Neuronal stem cell (in vitro differentiated cells): ENCODE data around the gene HOXA5.

ENCODE experiments used
- DNase-seq: peaks from one replicate; pipeline ENCODE4 v3.0.0-alpha.2; 2013; ENCODE audit warnings: low spot score
- H2AFZ ChIP-seq: one replicate; pipeline ENCODE4 v1.6.1; 2013; ENCODE audit warnings: mild to moderate bottlenecking, low read length, inconsistent platforms
- H2AK5ac ChIP-seq: 2 replicates; pipeline ENCODE4 v1.6.1; 2013; ENCODE audit warnings: low read depth, mild to moderate bottlenecking, inconsistent platforms, low read length, moderate library complexity, mixed read lengths
- H2BK120ac ChIP-seq: 2 replicates; pipeline ENCODE4 v1.6.1; 2013; ENCODE audit warnings: low read depth, mild to moderate bottlenecking, inconsistent platforms, low read length, moderate library complexity, mixed read lengths
- H2BK12ac ChIP-seq: one replicate; pipeline ENCODE4 v1.6.1; 2013; ENCODE audit warnings: low read length, inconsistent platforms
- H2BK15ac ChIP-seq: 2 replicates; pipeline ENCODE4 v1.6.1; 2013; ENCODE audit warnings: mild to moderate bottlenecking, low read length, inconsistent platforms, mixed read lengths
- H2BK5ac ChIP-seq: one replicate; pipeline ENCODE4 v1.6.1; 2013; ENCODE audit warnings: inconsistent platforms, mild to moderate bottlenecking, low read length, moderate library complexity
- H3K14ac ChIP-seq: one replicate; pipeline ENCODE4 v1.6.1; 2013; ENCODE audit warnings: low read length, inconsistent platforms
- H3K18ac ChIP-seq: 2 replicates; pipeline ENCODE4 v1.6.1; 2013; ENCODE audit warnings: low read length, inconsistent platforms
- H3K23ac ChIP-seq: 2 replicates; pipeline ENCODE4 v1.6.1; 2013; ENCODE audit warnings: low read depth, mild to moderate bottlenecking, mixed read lengths, low read length, inconsistent platforms; ENCODE audit not compliant: poor library complexity
- H3K27ac ChIP-seq: replicated peaks from 3 replicates; pipeline ENCODE4 v1.5.1; 2013; ENCODE audit warnings: low read length, inconsistent platforms
- H3K27me3 ChIP-seq, 3 experiments: 2 replicates each; pipeline ENCODE4 v1.6.1; 2013; ENCODE audit warnings: low read length in 3 of 3, mild to moderate bottlenecking in 2 of 3, inconsistent platforms in 1 of 3, low read depth in 1 of 3, mixed read lengths in 1 of 3, moderate library complexity in 1 of 3; ENCODE audit not compliant: control insufficient read depth in 3 of 3, insufficient read depth in 3 of 3
- H3K36me3 ChIP-seq, 2 donors: replicated peaks in 1 of 2; 2 replicates each; pipeline ENCODE4 v1.6.1; 2013; ENCODE audit warnings: low read length in 2 of 2; ENCODE audit not compliant: control insufficient read depth in 2 of 2, insufficient read depth in 2 of 2
- H3K4ac ChIP-seq: 2 replicates; pipeline ENCODE4 v1.6.1; 2013; ENCODE audit warnings: inconsistent platforms, mild to moderate bottlenecking, low read length, moderate library complexity
- H3K4me1 ChIP-seq, 2 donors: 1 replicate in 1 of 2; 2 replicates in 1 of 2; pipeline ENCODE4 v1.6.1; 2013; ENCODE audit warnings: low read length in 2 of 2, low read depth in 1 of 2; ENCODE audit not compliant: control insufficient read depth in 2 of 2, insufficient read depth in 1 of 2
- H3K4me2 ChIP-seq: one replicate; pipeline ENCODE4 v1.6.1; 2013; ENCODE audit warnings: mild to moderate bottlenecking, low read length, inconsistent platforms; ENCODE audit not compliant: insufficient read depth, poor library complexity, severe bottlenecking
- H3K4me3 ChIP-seq, 2 donors: 2 replicates each; pipeline ENCODE4 v1.5.1; 2013; ENCODE audit warnings: low read length in 2 of 2, mild to moderate bottlenecking in 2 of 2, inconsistent platforms in 1 of 2, moderate library complexity in 1 of 2
- H3K79me1 ChIP-seq: one replicate; pipeline ENCODE4 v1.6.1; 2013; ENCODE audit warnings: low read depth, mild to moderate bottlenecking, inconsistent platforms, low read length, moderate library complexity
- H3K9ac ChIP-seq: one replicate; pipeline ENCODE4 v1.6.1; 2013; ENCODE audit warnings: mild to moderate bottlenecking, low read depth, low read length, inconsistent platforms; ENCODE audit not compliant: poor library complexity
- H3K9me3 ChIP-seq, 2 donors: replicated peaks in 1 of 2; 2 replicates each; pipeline versions ENCODE3 to v1.6.1; 2013; ENCODE audit warnings: low read length in 2 of 2, mild to moderate bottlenecking in 2 of 2, inconsistent platforms in 1 of 2, low read depth in 1 of 2, mixed read lengths in 1 of 2, moderate library complexity in 1 of 2; ENCODE audit not compliant: control insufficient read depth in 2 of 2, insufficient read depth in 1 of 2
- H4K8ac ChIP-seq: one replicate; pipeline ENCODE4 v1.6.1; 2013; ENCODE audit warnings: low read depth, mild to moderate bottlenecking, inconsistent platforms, low read length, moderate library complexity
- H4K91ac ChIP-seq: one replicate; pipeline ENCODE4 v1.6.1; 2013; ENCODE audit warnings: low read length, low read depth, mild to moderate bottlenecking, inconsistent platforms; ENCODE audit not compliant: poor library complexity
- WGBS, 2 donors: extraction: QIAGEN DNeasy Blood & Tissue Kit; methylation state at CpG; one replicate each; pipeline ENCODE4 v1.1.7; 2013; ENCODE audit warnings: missing lambda C conversion rate in 2 of 2, mixed read lengths in 1 of 2; ENCODE audit not compliant: insufficient read length in 2 of 2, insufficient replicate concordance in 1 of 2; ENCODE audit errors: extremely low coverage in 2 of 2; 5-methylcytosine and 5-hydroxymethylcytosine counted together

The HOXA5 gene

DNA sequence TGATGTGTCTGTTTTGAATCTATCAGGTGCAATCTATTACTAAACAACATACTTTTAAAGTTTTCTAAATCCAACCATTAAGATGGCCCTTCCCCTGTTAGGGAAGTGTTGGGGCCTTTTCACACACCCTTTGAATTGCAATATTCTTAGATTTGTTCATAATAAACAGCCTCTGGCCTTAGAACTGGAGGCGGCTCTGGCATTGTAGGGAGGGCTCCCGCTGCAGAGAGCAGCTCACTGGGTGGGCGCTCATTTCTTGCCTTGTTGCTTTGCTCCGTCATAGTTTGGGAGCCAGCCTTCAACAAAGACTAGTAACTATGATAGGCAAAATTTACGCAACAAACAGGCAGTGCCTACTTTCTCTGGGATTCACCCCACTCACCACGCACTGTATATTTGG lies 34.9 kb upstream of the HOXA5 start:
- H2BK120ac ChIP-seq = no peak overlapping the region
- H3K4me1 ChIP-seq = no peaks in the 10 kb centered on the region
- H2AK5ac ChIP-seq = no peak overlapping the region
- H4K91ac ChIP-seq = no peak overlapping the region
- no peak overlapping the region for H3K23ac ChIP-seq
- H3K9me3 ChIP-seq = peaks cover 2 to 14% of the 10 kb centered on the region in 2 donors
- no peak overlapping the region for H3K18ac ChIP-seq
- no peak for DNase-seq
- H3K79me1 ChIP-seq = no peaks in the 10 kb centered on the region
- H3K14ac ChIP-seq = no peak overlapping the region
- no CpG with 5 or more reads among the region's 6 CpGs for WGBS, 2 donors
- no peak overlapping the region for H3K4me3 ChIP-seq
- no peak overlapping the region for H4K8ac ChIP-seq
- no peak overlapping the region for H2BK15ac ChIP-seq
- no peak overlapping the region for H3K4ac ChIP-seq
- H3K36me3 ChIP-seq = no peaks in the 10 kb centered on the region
- no peak overlapping the region for H3K9ac ChIP-seq
- H3K27me3 ChIP-seq = peaks cover 61 to 99% (median 96%) of the 10 kb centered on the region in 3 experiments
- no peak overlapping the region for H3K4me2 ChIP-seq
- no peak overlapping the region for H2BK5ac ChIP-seq
- H3K27ac ChIP-seq = no peak overlapping the region
- H2AFZ ChIP-seq = no peak overlapping the region
- no peak overlapping the region for H2BK12ac ChIP-seq

DNA sequence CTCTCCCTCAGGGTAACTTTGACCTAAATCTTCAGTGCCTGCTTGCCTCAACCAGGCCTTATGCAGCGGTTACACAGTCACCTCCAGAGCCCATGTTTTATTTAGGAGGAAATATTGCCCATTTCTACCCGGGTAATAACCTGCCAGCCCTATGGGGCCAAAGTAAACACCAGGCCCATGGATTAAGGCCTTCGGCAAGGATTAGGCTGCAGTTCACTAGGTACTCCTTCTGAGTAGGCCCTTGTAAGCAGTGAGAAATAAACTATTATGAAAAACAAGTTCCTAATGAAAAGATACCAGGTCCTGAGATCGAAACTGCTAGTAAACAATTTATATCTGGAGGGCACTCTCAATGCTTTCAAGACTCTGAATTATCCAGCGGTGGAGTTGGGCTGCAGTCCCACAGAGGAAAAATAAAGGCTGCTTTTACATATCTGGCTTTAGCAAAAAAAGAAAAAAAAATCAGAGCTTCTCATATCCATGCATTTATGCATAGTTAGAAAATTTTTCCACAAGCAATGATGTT lies 34.4 kb upstream of the HOXA5 start:
- Histone ChIP-seq H2BK15ac (no peak overlapping the region), H3K23ac (no peak overlapping the region), H3K4me2 (no peak overlapping the region), H2AFZ (no peak overlapping the region), H3K9ac (no peak overlapping the region), H3K9me3 (peaks cover 2 to 14% of the 10 kb centered on the region in 2 donors), H3K27me3 (peaks cover 62 to 99% (median 96%) of the 10 kb centered on the region in 3 experiments), H2AK5ac (no peak overlapping the region), H2BK5ac (no peak overlapping the region), H3K4ac (no peak overlapping the region), H3K18ac (no peak overlapping the region), H4K8ac (no peak overlapping the region), H3K27ac (no peak overlapping the region), H3K4me3 (no peak overlapping the region), H2BK12ac (no peak overlapping the region), H3K4me1 (no peaks in the 10 kb centered on the region), H4K91ac (no peak overlapping the region), H3K14ac (no peak overlapping the region), H3K36me3 (no peaks in the 10 kb centered on the region), H2BK120ac (no peak overlapping the region), H3K79me1 (no peaks in the 10 kb centered on the region)
- DNase-seq = no peak
- no CpG with 5 or more reads among the region's 5 CpGs for WGBS, 2 donors

DNA sequence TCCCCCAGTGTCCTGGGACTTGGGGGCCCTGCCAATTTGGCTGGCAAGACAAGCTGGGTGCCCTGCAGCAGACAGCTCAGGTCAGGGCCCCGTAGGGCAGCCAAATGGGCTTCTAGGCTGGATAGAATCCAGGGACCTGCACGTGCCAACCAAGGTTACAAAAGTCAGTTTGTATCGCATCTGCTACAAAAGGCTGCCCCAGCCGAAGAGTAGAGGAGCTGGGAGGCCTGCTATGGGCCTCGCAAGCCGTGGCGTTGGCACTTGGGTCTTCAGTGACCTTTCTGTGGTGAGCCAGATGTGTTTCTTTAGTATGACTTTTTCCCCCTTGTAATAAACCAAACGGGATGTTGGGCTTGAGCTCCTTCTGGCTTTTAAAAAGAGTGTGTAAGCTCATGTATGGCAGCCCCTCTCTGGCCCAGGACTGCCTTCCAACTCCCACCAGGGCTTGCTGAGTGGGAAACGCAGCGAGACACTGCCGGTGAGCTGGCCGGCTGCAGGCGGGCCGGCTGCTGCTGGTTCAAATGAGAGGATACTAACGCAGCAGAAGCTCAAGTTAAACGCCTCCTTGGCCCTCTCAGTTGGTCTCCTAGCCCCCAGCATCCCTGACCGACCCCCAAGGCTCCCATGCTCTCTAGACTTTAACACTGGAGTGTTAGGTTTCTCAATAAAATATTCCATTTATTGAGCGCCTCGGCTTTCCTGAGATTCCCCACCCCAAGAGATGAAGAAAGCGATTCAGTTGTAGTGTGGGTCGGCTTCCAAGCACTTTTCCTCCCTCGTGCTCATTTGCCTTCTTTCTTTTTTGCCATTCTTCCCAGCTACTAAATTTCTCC lies 33.7 kb upstream of the HOXA5 start:
- Histone ChIP-seq H2BK15ac (no peak overlapping the region), H4K91ac (no peak overlapping the region), H3K9ac (no peak overlapping the region), H3K79me1 (no peaks in the 10 kb centered on the region), H2AK5ac (no peak overlapping the region), H3K18ac (no peak overlapping the region), H3K4ac (no peak overlapping the region), H2BK12ac (no peak overlapping the region), H2BK120ac (no peak overlapping the region), H3K27ac (no peak overlapping the region), H3K23ac (no peak overlapping the region), H3K4me1 (no peaks in the 10 kb centered on the region), H3K36me3 (no peaks in the 10 kb centered on the region), H4K8ac (no peak overlapping the region), H3K14ac (no peak overlapping the region), H3K27me3 (peaks cover 62 to 99% (median 96%) of the 10 kb centered on the region in 3 experiments), H3K4me2 (no peak overlapping the region), H2BK5ac (no peak overlapping the region), H3K4me3 (no peak overlapping the region), H2AFZ (no peak overlapping the region), H3K9me3 (peaks cover 2 to 16% of the 10 kb centered on the region in 2 donors)
- no CpG with 5 or more reads among the region's 22 CpGs for WGBS, 2 donors
- no peak for DNase-seq

DNA sequence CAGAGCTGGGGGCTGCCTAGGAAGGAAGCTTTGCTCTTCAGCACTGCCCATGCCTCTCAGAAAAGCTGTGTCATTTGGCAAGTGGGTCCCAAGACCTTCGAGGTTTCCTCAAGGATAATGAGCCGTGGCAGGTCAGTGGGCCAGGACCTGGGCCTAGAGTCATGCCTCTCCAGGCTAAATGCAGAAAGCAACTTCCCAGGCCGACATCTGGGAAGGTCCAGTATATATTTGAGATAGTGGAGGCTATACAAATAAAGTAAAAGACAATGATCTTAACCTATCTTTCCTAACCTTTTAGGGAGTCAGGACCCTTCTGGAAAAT lies 33.0 kb upstream of the HOXA5 start:
- Histone ChIP-seq H3K36me3 (no peaks in the 10 kb centered on the region), H2BK12ac (no peak overlapping the region), H3K9ac (no peak overlapping the region), H2BK15ac (no peak overlapping the region), H3K27me3 (peaks cover 65 to 100% (median 96%) of the 10 kb centered on the region in 3 experiments), H3K4ac (no peak overlapping the region), H3K9me3 (peaks cover 2 to 17% of the 10 kb centered on the region in 2 donors), H2AK5ac (no peak overlapping the region), H3K23ac (no peak overlapping the region), H4K8ac (no peak overlapping the region), H3K4me2 (no peak overlapping the region), H2BK120ac (no peak overlapping the region), H4K91ac (no peak overlapping the region), H2AFZ (no peak overlapping the region), H3K79me1 (no peaks in the 10 kb centered on the region), H3K27ac (no peak overlapping the region), H2BK5ac (no peak overlapping the region), H3K4me1 (no peaks in the 10 kb centered on the region), H3K4me3 (no peak overlapping the region), H3K18ac (no peak overlapping the region), H3K14ac (peak overlapping the region; percentile 58)
- no peak for DNase-seq
- no CpG with 5 or more reads among the region's 3 CpGs for WGBS, 2 donors
